Amniotic epithelial cell (primary cell): ENCODE measurements around the gene ENTPD8.

Source experiments
- DNase-seq: peaks from one replicate; pipeline ENCODE4 v3.0.0-alpha.2; 2010; ENCODE audit warnings: low read depth

Gene ENTPD8

DNA sequence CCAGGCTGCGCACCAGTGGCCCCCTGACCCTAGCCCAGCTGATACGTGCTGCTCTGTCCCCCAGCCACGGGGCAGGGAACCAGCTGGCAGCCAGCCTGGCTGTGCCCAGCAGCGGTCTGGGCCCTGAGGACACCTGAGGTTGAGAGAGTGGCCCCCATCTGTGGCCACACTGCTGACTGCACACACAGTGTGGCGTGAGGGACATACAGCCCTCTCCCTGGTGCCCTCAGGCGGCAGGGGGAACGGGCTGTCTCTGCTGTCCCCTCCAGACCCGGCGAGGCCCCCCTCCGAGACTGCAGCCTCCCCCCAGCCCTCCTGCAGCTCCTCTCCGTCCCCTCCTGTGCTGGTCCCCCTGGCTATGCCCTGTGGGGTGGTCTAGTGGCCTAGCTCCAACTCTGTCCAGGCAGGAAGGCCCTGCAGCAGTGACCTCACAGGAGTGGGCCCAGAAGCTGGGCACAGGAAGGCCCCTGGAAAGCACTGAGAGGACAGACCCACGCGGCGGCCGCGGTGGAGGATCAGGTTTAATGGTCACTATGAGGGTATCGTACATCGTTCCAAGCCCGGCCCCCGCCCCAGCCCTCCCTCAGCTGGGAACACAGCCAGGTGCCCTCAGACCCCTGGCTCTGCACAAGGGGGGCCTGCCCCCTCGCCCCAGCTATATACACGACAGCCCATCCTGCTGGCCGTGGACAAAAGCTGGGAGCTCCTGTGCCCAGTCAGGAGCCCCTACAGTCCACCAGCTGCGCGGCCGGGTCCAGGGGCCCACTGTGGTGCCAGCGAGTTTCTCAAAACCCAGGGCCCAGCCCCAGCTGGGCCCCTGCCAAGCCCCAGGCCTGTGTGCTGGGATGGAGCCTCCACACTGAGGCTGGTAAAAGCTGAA is 6.8 kb upstream of the ENTPD8 start:
- no peak for DNase-seq

DNA sequence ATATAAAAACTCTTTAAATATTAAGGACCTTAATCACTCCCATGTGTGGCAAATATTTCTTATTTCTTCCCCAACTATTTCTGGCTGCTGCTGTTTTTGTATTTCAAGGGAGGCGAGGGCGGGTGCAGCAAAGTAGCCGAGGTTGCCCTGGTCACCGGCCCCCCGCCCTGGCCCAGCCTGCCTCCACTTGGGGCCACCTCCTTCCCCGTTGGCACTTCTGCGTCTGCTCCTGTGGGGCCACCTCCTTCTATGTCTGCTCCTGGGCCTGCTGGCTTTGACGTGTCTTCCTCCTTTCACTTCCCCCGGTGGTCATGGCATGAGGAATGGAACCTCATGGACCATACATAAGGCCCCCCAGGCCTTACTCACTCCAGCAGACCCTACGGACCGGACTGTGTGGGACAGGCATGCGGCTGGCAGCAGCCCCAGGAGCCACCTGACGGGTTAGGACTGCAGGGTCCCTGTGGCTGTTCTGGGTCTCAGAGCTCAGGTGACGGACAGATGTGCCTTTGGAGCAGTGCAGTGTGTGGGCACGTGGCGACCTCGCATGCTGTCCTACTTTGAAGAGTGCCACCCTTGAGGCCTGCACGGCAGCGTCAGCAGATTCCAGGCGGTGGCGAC is 5.8 kb upstream of the ENTPD8 start:
- no peak for DNase-seq

- no peak for DNase-seq
These were observed 4.8 kb upstream of the ENTPD8 start for GRCh38 chr9:137445930-137446431.

DNA sequence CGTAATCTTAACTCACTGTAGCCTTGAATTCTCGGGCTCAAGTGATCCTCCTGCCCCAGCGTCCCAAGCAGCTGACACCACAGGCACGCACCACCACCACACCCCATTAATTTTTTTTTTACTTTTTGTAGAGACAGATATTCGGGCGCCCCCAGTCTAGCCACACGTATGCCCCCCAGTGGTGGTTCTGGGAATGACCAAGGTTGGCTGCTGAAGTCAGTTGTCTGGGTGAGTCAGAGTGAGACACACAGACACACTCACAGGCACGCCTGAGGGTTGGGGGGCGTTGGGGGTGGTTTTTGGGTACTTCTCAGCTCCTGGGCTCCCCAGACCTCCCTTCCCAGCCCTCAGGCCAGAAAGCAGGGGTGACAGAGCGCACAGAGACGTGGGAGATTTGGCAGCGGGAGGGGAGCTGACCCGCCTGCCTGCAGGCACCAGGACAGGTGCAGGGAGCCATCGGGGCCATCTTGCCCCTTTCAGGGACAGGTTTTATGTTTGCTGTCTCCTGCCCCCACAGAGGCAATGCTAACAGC is 4.2 kb upstream of the ENTPD8 start:
- peak; percentile 68 for DNase-seq

- no peak for DNase-seq
These were observed 3.1 kb upstream of the ENTPD8 start for GRCh38 chr9:137444106-137444790.

DNA sequence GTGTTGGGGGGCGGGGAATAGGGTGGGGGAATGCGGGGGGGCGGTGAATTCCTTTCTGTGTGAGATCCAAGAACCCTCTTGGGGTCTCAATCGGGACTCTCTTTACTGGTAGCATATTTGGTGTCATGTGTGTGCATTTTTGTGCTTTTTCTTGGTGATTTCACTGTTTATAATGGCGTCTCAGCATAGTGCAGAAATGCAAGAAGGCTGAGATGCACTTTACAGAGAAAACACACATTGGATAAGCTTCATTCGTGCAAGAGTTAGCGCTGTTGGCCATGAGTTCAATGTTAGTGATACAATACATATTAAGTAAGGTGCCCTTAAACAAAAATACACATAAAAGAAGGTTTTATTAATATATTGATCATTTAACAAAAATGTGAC is 771 bp upstream of the ENTPD8 start:
- DNase-seq, result no peak

GRCh38 chr9:137439158-137439714 is 1.9 kb downstream of the ENTPD8 start:
- DNase-seq, result no peak

DNA sequence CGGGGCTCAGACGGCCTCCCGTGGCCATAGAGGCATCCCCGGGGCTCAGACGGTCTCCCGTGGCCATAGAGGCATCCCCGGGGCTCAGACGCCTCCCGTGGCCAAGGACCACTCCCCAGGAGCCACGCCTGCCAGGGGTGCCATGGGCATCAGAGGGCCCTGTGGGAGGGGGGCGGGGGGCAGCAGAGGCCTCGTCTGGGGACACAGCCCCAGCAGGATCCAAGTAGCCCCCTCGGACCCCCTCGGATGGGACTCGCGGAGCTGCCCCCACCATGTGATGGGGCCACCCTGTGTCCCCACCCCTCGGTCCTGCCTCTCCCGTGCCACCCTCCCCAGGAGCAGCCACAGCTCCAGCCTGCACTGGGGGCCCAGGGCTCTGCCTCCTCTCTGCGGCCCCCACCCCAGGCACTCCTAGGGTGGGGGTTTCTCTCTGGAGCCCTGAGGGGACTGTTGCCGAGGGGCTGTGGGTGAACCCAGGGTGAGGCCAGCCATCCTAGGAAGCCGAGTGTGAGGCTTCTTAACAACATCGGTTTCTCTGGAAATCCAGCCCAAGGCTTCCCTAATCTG is 2.5 kb downstream of the ENTPD8 start:
- DNase-seq, result no peak

GRCh38 chr9:137437691-137438590 is 3.2 kb downstream of the ENTPD8 start:
- no peak for DNase-seq

- no peak for DNase-seq
These were observed 4.2 kb downstream of the ENTPD8 start for GRCh38 chr9:137436761-137437600.

DNA sequence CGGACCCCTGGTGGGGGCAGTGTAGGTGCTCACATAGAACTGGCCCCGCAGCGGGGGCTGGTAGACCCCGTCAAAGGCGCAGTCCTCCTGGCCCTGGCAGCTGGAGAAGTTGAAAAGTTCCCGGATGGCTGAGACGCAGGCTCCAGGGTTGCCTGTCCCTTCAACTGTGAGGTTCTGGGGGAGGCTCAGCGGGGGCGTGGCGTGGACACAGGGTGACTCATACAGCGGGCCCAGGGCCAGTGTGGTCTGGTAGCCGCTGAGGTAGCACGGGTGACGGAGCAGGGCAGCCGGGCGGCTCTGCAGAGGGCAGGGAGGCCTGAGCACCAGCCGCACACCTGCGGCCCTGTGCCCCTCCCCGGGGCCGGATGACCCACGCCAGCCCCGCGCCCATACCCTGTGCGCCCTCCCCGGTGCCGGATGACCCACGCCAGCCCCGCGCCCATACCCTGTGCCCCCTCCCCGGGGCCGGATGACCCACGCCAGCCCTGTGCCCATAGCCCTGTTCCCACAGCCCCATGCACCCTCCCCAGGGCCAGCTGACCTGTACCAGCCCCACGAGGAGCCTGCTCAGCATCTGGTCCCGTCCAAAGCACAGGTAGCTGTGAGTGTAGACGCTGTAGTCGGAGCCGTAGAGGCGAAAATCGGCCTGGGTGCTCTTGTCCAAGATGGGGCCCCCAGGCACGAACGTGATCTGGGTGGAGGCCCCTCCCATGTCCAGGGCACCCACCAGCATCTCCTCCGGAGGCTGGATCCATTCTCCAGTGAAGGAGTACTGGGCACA is 5.0 kb downstream of the ENTPD8 start:
- peak; percentile 78 for DNase-seq

- DNase-seq, result no peak
These were observed 5.7 kb downstream of the ENTPD8 start for GRCh38 chr9:137435381-137435891.

DNA sequence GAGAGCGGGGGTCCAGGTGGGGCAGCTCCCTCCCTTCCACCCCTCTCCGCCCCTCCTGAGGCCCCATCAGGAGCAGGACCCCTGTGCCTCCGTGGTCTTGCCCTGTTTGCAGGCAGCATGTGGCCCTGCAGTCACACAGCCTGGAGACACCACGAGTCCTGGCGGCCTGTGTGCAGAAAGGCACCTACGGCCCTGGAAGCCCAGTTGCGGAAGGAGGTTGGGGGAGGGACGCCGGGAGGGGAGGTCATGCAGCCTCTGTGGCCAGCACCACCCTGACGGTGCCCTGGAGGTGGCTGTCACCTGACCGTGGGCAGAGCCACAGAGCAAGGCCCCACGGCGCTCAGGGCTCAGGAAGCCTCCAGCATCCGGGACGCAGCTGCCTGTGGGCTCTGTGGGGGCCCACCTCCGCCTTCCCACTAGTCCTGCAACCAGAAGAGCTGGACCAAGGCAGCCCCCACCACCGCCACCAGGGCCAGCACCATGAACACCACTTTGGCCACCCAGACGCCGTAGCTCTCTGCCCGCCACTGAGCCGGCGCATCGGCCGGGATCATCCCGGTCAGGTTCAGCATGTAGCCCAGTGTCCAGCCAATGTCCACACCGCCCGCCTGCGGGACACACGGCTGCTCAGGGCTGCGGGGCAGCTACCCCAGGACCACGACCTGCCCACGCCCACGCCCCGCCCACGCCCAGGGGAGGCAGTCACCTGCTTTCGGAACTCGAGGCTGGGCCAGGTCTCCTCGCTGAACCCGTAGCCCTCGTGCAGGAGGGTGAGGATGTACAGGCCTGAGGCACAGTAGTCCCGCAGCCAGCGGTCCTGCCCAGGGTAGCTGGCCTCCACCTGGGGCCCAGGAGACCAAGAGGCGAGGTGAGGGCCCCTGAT is 6.4 kb downstream of the ENTPD8 start:
- DNase-seq, result no peak

DNA sequence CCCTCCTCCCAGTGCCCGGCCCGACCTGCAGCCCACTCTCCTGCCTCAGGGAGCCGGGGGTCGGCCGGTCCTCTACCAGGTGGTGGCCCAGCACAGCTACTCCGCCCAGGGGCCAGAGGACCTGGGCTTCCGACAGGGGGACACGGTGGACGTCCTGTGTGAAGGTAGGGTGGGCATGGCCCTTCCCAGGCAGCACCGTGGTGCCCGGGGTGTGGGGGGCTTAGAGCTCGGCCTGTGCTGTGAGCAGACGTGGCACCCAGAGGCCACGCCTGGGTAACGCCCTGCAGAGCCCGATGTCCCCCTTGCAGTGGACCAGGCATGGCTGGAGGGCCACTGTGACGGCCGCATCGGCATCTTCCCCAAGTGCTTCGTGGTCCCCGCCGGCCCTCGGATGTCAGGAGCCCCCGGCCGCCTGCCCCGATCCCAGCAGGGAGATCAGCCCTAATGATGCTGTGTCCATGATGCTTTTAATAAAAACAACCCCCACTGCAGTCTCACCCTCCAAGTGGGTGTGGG is 7.2 kb downstream of the ENTPD8 start:
- no peak for DNase-seq

DNA sequence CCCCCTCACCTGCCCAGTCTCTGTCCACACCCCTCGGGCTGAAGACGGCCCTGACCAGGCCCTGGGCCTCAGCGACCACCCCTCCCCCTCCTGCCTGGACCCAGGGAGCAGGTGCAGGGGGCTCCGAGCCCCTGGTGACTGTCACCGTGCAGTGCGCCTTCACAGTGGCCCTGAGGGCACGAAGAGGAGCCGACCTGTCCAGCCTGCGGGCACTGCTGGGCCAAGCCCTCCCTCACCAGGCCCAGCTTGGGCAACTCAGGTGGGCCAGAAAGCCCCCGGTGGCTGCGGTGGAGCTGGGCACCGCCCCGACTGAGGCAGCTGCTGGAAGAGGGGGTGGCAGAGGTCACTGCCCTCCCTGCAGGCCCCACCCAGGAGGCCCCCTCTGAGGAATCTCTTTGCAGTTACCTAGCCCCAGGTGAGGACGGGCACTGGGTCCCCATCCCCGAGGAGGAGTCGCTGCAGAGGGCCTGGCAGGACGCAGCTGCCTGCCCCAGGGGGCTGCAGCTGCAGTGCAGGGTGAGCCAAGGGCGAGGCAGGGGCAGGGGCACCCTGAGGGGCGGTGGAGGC is 7.7 kb downstream of the ENTPD8 start:
- no peak for DNase-seq

DNA sequence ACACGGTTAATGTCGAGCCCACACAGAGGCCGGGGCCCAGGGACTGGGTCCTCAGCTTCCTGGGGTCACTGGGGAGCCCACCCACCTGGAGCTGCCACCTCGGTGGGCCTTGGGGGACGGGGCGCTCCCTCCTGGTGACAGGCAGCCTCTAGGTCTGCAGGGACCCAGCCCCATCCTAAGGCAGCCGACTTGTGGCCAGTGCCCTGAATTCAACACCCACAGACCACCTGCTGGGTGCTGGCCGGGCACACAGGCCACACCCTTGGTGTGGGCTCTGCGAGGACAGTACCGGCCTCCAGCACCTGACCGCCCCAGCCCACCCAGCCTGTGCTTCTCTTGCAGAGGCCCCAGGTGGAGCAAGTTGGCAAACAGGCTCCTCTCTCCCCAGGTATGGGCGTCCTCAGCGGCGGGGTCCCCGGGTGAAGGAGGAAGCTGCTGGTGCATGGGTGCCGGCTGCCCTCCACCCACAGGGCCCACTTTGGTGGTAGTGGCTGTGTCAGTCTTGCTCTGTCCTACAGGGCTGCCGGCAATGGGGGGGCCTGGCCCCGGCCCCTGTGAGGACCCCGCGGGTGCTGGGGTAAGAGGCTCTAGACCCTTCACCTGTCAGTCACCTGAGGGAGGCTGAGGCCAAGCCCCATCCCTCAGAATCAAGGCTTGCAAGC is 8.3 kb downstream of the ENTPD8 start:
- DNase-seq, result no peak
